HepG2 (cell line): ENCODE results near the gene TMEM114. TPM values are rescaled to one million over a fixed set of nuclear protein-coding genes. Genes with fewer than 3 reads are reported as not detected.

Source experiments
- POLR2AphosphoS5 ChIP-seq: IDR thresholded peaks from 2 replicates; pipeline ENCODE4 v1.6.1; 2012; ENCODE audit warnings: low read depth, low read length
- SOX6 ChIP-seq, 2 experiments: fragments of 450-650 bp in 1 of 2; sonication (generic) in 1 of 2; formaldehyde crosslinking in 1 of 2; IDR thresholded peaks; 2 replicates each; pipeline versions ENCODE4 v1.4.0 to v1.6.1; 2017 to 2020; ENCODE audit warnings: antibody characterized with exemption in 1 of 2, mild to moderate bottlenecking in 1 of 2, missing genetic modification reagents in 1 of 2
- TEAD3 ChIP-seq: optimal IDR thresholded peaks from 2 replicates; pipeline ENCODE3; 2016; ENCODE audit warnings: borderline replicate concordance
- TRAFD1 ChIP-seq: sonication (generic); formaldehyde crosslinking; IDR thresholded peaks from 2 replicates; pipeline ENCODE4 v1.5.1; 2020; ENCODE audit warnings: missing genetic modification reagents, mild to moderate bottlenecking, borderline replicate concordance
- ZBTB40 ChIP-seq, 2 experiments: fragments of 450-650 bp in 1 of 2; sonication (generic) in 1 of 2; formaldehyde crosslinking in 1 of 2; IDR thresholded peaks; 2 replicates each; pipeline versions ENCODE4 v1.6.1 to v1.8.0; 2016 to 2022; ENCODE audit warnings: antibody characterized with exemption in 1 of 2, mild to moderate bottlenecking in 1 of 2, missing genetic modification reagents in 1 of 2
- ZNF556 ChIP-seq: sonication (generic); formaldehyde crosslinking; IDR thresholded peaks from 2 replicates; pipeline ENCODE4 v1.4.0; 2020; ENCODE audit warnings: mild to moderate bottlenecking, missing genetic modification reagents, borderline replicate concordance
- polyA plus RNA-seq, 8 experiments: library from polyadenylated mRNA; depleted of rRNA in 3 of 8; stranded (reverse) in 7 of 8; unstranded in 1 of 8; fragments of >200 nt; fragmentation: Illumina TruSeq in 4 of 8; extraction: Trizol in 4 of 8; gene quantifications; 2 replicates each; pipeline versions ENCODE4 v1.2.1 to v1.2.3, GENCODE V29; 2011 to 2016; ENCODE audit warnings: low read depth in 4 of 8, missing spikeins in 1 of 8, mixed read lengths in 1 of 8; ENCODE audit not compliant: insufficient read depth in 1 of 8
- total RNA-seq, 5 experiments: library from RNA; depleted of rRNA; stranded (reverse); fragments of >200 nt; fragmentation: Illumina TruSeq; extraction: Trizol; gene quantifications; 2 replicates each; pipeline ENCODE4 v1.2.3, GENCODE V29; 2016; ENCODE audit warnings: low read depth in 1 of 5

The TMEM114 gene
- total and polyA plus RNA-seq, 2 of the 13 experiments (the other 11 are each of a cell fraction or from before 2014, with no cell fraction given), result not detected

GRCh38 chr16:8541868-8542267 lies 48.4 kb downstream of the TMEM114 start (continued):
- TF ChIP-seq ZBTB40 (IDR thresholded peaks at IDR 0.05) (no peak), ZBTB40 (CRISPR knock-in tag; IDR thresholded peaks at IDR 0.05) (no peak), ZNF556 (CRISPR knock-in tag) (peak; percentile 99), TRAFD1 (0 out of 2 replicates have a peak, but pooled peaks have one; percentile 33), POLR2AphosphoS5 (no peak), SOX6 (IDR thresholded peaks at IDR 0.05) (no peak), SOX6 (CRISPR knock-in tag; IDR thresholded peaks at IDR 0.05) (0 out of 2 replicates have a peak, but pooled peaks have one; percentile 20), TEAD3 (CRISPR knock-in tag) (peak; percentile 22)
